GM19468 (cell line): ENCODE results near the gene EIF2AK3.
"Not testable (repeated sequence)": the region's sequence is repeated elsewhere in the genome, so short reads cannot be mapped to it uniquely, and the experiment has no call there.

ENCODE experiments used
- ATAC-seq: cut with Tn5 transposase; IDR thresholded peaks from one replicate; pipeline ENCODE4 v1.9.1; 2021; ENCODE audit warnings: mild to moderate bottlenecking, moderate library complexity, moderate number of reproducible peaks; ENCODE audit not compliant: unreplicated experiment; ENCODE audit errors: extremely low read depth

EIF2AK3 gene

DNA sequence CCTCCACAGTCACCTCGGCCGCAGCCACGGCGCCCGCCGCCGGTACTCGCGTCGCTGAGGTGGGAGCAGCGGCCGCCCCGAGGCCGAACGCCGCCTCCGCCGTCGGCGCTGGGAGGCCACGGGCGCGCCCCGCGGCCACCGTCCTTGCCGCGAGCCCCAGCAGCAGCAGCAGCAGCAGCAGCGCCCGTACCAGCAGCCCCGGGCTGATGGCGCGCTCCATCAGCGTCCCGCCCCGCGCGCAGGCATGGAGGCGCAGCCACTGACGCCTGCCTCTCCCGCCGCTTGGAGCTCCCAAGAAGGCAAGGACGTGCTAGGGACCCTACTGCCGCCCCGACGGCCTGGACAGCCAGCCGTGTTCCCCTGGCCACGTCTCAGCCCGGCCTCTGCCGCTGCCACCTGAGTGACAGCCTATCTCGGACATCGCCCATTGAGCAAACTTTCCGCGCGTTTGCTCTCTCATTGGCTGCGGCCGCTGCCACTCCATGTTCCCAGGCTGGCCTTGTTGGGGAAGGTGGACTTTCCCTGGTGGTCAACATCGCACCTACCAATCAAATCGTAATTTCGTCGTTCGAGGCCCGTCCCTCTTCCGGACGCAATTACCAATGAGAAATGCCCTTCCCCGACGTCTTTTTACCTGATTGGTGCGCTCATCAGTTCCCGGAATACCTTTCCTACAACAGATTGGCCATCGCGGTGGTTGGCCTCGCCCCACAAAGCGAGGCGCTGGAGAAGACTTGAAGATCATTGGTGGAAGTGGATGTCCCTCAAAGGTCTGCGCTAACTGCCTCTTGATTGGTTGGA is at the start of gene EIF2AK3:
Gene EIF2AK3 (minus strand): TSS at position 410 of the 801 bp plus-strand sequence. CDS start 190 bp downstream, at position 220.
- peak; percentile 88 for ATAC-seq

DNA sequence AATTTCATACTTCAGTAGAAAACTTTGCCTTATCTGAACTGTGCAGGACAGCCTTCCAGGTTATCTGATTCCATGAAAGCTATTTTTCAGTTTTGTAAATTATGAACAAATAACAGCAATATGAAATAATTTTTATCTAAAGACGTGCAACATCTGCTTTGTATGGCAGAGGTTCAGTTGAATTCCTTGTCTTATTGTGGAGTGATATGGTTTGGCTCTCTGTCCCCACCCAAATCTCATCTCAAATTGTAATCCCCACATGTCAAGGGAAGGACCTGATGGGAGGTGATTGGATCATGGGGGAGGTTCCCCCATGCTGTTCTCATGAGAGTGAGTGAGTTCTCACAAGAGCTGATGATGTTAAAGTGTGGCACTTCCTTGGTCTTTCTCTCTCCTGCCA is 46.1 kb upstream of the EIF2AK3 start:
- ATAC-seq, result no peak

DNA sequence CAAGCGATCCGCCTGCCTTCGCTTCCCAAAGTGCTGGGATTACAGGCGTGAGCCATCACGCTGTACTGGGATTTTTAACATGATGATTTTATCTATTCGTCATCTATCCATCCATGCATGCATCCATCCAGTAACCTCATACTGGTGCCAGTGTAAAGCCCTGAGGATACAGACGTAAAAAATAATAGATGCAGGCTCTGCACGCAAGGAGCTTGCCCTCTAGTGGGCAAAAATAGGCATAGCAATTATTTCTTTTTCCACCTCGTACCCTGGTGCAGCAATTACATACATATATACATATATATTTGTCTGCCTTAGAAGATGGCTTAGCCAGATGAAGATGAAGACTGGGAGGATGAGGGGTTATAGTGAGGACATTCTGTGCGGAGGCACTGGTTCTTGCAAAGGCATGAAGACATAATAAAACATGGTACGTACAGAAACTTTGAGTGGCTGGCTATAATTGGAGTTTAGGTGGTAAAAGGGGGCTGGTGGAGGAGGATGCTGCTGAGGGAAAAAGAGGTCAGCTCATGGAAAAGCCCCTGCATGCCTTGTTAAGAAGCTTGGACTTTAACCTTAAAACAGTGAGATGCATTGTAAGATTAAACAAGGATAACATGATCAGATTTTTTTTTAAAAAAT is 44.6 kb upstream of the EIF2AK3 start:
- peak; percentile 47 for ATAC-seq

DNA sequence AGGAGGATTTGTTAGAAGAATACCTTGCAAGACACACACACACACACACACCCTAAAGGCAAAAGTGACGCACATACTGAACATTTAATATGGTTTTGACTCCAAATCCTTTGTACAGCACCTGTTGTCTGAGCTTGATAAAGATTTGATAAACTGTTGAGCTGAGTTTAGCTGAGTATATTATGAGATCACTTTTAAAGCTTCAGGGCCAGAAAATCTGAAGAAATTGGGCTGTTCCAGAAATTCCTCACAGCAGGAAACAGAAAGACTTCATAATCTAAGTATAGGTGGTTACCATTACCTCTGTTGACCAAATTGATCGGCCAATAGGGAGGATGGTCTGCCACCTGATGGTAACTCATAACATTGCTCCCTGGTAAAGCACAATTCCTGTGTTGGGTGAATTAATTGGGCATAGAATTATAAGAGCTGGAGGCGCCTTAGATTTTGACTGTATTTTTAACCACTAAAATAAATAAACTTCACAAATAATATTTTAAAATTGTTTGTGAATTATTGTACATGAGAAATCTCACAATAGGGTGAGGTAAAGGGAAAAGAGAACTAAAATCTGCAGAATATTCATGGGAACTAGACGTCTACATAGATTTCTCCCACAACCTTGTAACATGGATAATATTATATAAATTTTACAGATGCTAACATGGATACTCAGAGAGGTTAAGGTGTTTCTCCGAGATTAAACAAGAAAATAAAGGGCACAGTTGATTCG is 42.4 kb upstream of the EIF2AK3 start:
- ATAC-seq, result no peak

DNA sequence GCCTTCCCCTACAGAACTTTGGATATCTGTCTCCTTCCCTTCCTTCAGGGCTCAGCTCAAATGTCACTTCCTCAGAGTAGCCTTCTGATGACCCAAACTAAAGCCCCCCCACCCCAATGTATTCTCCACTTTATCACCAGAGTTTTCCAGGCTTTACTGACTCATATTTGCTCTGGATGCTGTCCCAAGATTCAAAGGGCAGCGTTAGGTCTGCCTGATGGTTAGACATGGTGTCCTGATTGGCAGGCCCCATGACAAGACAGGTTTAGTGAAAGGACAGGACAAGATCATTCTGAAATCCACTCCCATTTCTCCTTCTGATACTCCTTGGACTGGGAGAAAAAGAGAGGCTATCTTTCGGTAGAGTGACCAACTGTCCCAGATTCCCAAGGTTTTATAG is 41.6 kb upstream of the EIF2AK3 start:
- ATAC-seq, result no peak

DNA sequence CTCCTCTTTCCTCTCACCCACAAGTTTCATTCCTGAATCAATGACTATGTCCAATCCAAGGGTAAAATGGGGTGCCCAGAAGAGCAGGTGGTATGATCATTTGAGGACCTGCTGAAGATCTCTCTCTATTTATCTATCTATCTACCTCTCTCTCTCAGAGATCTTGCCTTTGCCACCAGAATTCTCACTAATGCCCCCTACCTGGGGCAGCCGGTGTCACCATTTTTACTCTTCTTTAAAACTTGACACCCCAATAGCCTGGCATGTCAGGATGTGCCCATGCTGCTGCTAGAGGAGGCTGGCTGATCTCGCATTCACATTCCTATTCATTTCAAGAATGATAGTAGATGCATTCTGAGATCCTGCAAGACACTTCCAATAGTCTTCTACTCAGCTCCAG is 40.0 kb upstream of the EIF2AK3 start:
- no peak for ATAC-seq

DNA sequence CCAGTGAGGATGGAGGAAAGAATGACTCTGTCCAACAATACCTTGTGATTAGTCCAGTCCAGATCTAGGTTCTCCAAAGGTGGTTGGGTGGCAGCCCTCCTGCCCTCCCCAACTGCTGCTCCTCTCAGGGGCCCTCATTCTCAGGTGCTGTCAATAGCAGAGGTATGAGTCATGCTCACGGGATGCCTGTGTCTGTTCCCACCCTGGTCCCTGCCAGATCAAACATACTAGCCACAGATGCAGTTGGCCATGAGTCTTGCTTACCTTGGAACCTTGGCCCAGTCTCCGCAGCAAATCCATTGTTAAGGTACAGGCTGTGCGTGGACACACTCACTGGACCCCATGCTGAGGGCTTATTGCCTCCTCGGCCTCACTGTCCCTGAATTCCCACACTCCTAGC is 39.3 kb upstream of the EIF2AK3 start:
- no peak for ATAC-seq

DNA sequence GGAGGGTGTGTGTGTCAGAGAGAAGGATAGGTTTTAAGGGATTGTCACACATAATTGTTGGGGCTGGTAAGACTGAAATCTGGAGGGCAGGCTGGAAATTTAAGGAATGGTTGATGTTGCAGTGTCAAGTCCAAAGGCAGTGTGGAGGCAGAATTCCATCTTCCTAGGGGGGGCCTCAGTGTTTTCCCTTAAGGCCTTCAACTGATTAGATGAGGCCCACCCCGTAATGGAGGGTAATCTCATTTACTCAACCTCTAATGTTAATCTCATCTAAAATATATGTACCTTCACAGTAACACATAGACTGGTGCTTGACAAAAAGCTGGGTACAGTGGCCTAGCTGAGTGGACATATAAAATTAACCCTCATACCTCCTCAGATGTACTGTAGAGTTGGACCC is 33.4 kb upstream of the EIF2AK3 start:
- ATAC-seq, result no peak

DNA sequence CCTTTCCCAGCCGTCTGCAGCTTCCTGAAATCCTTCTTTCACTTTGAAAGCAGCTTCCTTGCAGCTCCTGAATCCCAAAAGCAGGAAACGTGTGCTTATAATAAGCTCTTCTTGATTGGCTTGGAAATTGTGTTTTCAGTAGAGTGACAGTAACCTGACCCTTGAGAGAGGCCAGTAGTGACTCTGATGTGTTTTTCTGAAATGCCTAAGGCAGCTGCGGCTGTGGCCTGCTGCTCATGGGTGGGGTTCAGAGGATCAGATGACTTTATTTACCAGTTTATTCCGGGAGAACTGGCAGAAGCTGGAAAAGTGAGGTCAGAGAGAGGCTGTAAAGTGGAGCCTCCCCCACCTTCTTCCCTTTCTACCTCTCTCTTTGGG is 32.3 kb upstream of the EIF2AK3 start:
- no peak for ATAC-seq

DNA sequence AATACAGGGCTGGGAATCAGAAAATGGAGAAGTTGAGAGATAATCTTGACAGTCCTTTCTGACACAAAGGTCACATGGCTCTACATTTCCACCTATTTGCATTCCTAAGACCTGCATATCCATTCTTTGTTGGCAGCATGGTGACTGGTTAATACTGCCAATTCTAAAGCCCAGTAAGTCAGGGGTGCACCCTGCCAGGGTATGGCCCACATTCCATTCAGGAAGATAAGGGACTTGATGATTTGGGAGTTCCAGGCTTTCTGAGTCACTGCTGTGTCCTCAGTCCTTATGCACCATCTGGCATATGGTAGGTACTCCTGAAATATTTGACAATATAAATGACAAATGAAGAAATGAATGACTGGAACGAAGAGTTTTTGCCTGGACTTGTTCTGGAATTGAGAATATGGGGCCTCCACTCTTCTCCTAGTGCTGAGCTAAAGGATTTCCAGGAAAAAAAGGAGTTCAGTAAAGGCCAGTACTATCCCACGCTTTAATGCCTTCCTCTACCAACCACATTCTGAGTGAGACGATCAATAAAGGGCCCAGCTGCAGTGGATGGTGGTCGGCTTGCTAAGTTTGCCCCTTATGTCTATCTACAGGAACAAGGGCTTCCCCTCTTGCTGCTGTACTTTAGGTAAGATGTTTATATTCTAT is 31.7 kb upstream of the EIF2AK3 start:
- ATAC-seq, result no peak

DNA sequence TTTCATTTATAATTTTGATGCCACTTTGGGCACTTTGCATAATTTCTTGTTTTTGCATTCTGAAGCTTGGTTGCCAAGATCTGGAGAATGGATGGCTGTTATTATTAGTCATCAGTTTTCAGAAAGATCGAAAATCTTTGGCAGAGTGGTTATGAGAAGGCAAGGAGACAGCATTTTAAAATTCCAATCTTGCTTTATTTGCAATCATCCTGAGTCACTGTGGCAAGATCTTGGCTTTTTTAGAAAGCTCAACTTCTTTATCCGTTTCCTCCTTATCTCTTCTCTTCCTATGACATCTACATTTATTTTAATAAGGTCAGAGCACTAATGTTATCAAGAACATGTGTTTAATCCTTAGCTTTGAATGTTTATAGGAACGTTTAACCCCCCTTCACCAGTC is 31.1 kb upstream of the EIF2AK3 start:
- ATAC-seq, result no peak

DNA sequence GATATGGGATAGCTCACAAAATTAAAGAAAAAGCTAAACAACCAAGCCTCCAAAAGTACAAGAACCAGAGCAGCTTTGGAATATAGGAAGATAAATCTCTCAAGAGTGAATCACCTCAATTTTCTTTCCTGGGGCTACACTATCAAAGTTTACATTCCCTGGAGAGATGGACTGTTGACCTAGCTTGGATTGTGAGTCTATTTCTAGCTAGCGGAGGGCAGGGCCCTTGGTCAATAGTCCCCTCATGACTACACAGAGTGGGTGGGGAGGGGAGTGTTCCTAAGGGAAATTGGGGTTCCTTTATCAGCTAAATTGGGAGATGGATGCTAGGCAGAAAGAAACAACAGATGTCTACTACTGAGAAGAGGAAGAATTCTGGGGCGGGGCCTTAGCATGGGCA is 29.9 kb upstream of the EIF2AK3 start:
- no peak for ATAC-seq

DNA sequence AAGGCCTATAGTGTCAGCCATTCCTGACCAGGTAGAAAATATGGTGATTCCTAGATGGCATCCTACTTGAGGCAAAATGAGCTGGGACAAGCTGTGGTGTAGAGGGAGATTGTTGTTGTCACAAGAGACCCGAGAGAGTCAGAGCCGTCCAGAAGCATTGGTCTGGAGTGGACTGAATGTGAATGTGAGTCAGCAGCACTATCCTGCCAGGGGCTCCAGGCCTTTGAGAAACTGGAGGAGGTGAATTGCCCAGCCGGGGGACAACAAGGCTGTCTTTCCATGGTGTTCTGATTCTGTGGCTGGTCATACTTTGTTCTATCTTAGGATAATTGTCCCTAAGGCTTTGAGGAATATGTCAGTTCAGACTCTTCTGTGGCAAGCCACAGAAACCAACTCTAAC is 29.4 kb upstream of the EIF2AK3 start:
- ATAC-seq, result no peak

DNA sequence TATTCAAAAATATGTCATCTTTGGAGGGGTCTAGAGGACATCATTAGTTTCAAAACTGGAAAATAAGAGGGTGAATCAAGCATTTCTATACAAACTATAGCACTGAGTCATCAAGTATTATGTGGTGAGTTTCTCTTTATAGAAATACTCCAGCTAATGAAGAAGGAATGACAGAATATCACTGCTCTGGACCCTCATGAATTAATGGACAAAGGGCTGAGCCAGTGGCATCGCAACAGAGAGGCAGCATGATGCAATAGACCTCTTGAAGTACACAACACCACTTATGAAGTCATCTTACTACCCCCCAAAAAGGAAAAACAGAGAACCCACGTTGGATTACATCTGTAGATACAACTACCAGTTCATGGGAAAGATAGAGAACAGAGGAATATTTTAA is 27.4 kb upstream of the EIF2AK3 start:
- no peak for ATAC-seq

DNA sequence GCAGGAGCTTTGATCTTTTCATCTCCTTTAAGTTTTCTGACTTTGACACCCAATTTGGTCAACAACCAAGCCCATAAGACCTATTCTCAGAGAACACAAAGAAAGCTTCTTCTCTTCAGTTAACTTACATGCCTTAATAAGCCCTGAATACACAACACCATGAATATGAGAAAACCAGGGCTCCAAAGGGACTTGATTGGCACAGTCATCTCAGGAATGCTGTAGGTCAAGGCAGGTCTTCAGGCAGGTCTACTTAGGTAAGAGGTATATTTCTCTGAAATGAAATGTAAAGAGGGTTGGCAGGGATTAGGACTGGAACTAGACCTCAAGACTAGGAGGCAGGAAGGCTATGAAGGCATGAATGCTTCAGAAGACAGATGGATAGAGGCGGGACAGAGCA is 24.4 kb upstream of the EIF2AK3 start:
- no peak for ATAC-seq

DNA sequence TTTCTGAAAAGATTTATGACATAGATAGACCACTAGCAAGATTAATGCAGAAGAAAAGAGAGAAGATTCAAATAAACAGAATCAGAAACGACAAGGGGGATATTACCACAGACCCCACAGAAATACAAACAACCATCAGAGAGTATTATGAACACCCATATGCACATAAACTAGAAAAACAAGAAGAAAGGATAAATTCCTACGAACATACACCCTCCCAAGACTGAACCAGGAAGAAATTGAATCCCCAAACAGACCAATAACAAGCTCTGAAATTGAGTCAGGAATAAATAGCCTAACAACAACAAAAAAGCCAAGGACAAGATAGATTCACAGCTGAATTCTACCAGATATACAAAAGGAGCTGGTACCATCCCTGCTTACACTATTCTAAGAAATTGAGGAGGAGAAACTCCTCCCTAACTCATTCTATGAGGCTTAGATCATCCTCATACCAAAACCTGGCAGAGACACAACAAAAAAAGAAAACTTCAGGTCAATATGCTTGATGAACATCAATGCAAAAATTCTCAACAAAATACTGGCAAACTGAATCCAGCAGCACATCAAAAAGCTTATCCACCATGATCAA is 18.1 kb upstream of the EIF2AK3 start:
- not testable (repeated sequence) for ATAC-seq

DNA sequence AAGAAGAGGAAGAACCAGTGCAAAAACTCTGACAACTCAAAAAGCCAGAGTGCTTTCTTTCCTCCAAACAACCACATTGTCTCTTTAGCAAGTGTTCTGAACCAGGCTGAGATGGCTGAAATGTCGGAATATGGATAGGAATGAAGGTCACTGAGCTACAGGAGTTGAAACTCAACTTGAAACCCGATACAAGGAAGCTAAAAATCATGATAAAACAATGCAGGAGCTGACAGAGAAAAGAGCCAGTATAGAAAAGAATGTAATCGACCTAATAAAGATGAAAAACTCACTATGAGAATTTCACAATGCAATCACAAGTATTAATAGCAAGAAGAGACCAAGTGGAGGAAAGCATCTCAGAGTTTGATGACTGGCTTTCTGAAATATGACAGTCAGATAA is 15.0 kb upstream of the EIF2AK3 start:
- ATAC-seq, result no peak

DNA sequence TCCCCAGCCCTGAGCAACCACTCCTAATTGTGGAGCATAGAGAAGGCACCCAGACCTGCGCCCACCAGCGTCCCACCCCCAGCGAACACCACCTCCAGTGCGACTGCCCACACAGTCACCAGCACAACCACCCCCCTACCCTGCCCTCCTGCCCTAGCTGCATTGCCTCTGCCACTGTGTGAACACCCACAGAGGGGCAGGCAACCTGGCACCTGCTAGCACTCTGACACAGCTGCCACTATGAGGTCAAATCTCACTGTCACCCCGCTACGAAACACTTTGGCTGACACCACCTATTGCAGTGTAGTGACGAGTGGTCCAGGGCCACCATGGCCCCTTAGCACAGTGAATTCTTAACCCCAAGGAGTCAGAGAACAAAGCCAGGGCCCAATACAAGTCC is 14.1 kb upstream of the EIF2AK3 start:
- no peak for ATAC-seq

DNA sequence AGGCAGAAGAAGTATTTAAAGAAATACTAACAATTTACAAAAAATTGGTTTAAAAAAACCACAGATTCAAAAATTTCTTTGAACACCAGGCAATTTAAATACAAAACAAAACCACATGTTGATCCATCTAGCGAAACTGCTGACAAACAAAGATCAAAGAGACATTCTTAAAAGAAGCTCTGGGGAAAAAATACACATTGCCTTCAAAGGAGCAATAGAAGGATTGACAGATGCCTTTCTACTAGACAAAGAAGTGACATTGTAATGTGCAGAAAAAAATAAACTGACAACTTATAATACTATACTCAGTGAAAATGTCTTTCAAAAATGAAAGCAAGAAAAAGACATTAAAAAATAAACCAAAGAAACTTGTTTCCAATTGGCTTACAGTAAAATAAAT is 12.6 kb upstream of the EIF2AK3 start:
- ATAC-seq, result no peak

DNA sequence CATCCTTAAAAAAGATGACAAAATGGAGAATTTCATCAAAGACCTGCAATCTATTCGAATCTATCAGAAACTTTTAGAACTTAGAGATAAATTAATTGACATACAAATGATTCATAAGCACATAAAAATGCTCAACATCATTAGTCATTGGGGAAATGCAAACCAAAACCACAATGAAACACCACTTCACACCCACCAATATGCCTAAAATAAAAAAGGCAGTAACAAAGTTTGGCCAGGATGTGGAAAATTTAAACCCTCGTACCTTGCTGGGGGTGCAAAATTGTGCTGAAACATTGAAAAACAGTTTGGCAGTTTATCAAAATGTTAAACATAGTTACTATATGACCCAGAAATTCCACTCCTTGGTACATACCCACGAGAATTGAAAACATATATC is 11.5 kb upstream of the EIF2AK3 start:
- no peak for ATAC-seq
